GM18519 (cell line): ENCODE measurements around the gene SNX25.
"Not testable (repeated sequence)": the region's sequence is repeated elsewhere in the genome, so short reads cannot be mapped to it uniquely, and the experiment has no call there.

Experiments used
- ATAC-seq: cut with Tn5 transposase; IDR thresholded peaks from one replicate; pipeline ENCODE4 v1.9.1; 2021; ENCODE audit warnings: mild to moderate bottlenecking, moderate library complexity; ENCODE audit not compliant: unreplicated experiment, low FRiP score

Gene SNX25

GRCh38 chr4:185296665-185297460 lies 87.5 kb downstream of the SNX25 start:
- no peak for ATAC-seq

- ATAC-seq: no peak
These were observed 89.5 kb downstream of the SNX25 start for GRCh38 chr4:185298728-185299430.

GRCh38 chr4:185304541-185304940 lies 95.1 kb downstream of the SNX25 start:
- ATAC-seq: no peak

GRCh38 chr4:185304944-185305690 lies 95.7 kb downstream of the SNX25 start:
- ATAC-seq: peak; percentile 33

- ATAC-seq: no peak
These were observed 96.6 kb downstream of the SNX25 start for GRCh38 chr4:185305979-185306442.

- ATAC-seq: peak; percentile 72
These were observed 97.9 kb downstream of the SNX25 start for GRCh38 chr4:185307136-185307950.

- peak; percentile 38 for ATAC-seq
These were observed 100.4 kb downstream of the SNX25 start for GRCh38 chr4:185309770-185310169.

GRCh38 chr4:185311113-185311888 lies 101.9 kb downstream of the SNX25 start:
- ATAC-seq: no peak

- ATAC-seq: no peak
These were observed 103.3 kb downstream of the SNX25 start for GRCh38 chr4:185312699-185313098.

- ATAC-seq: not testable (repeated sequence)
These were observed 108.1 kb downstream of the SNX25 start for GRCh38 chr4:185317462-185317861.

- no peak for ATAC-seq
These were observed 108.5 kb downstream of the SNX25 start for GRCh38 chr4:185317880-185318279.

GRCh38 chr4:185318679-185319078 lies 109.3 kb downstream of the SNX25 start:
- no peak for ATAC-seq

GRCh38 chr4:185322803-185323202 lies 113.4 kb downstream of the SNX25 start:
- no peak for ATAC-seq

- ATAC-seq: no peak
These were observed 114.2 kb downstream of the SNX25 start for GRCh38 chr4:185323606-185324005.

- not testable (repeated sequence) for ATAC-seq
These were observed 115.0 kb downstream of the SNX25 start for GRCh38 chr4:185324361-185324760.

GRCh38 chr4:185325721-185326120 lies 116.3 kb downstream of the SNX25 start:
- not testable (repeated sequence) for ATAC-seq

GRCh38 chr4:185328586-185328985 lies 119.2 kb downstream of the SNX25 start:
- no peak for ATAC-seq

- ATAC-seq: not testable (repeated sequence)
These were observed 120.6 kb downstream of the SNX25 start for GRCh38 chr4:185329879-185330510.
